HG03565 (cell line): ENCODE measurements around the gene SND1.
"Not testable (repeated sequence)": the region's sequence is repeated elsewhere in the genome, so short reads cannot be mapped to it uniquely, and the experiment has no call there.

ENCODE experiments used
- ATAC-seq: cut with Tn5 transposase; IDR thresholded peaks from one replicate; pipeline ENCODE4 v1.9.1; 2021; ENCODE audit warnings: mild to moderate bottlenecking, moderate library complexity; ENCODE audit not compliant: unreplicated experiment

The SND1 gene

DNA sequence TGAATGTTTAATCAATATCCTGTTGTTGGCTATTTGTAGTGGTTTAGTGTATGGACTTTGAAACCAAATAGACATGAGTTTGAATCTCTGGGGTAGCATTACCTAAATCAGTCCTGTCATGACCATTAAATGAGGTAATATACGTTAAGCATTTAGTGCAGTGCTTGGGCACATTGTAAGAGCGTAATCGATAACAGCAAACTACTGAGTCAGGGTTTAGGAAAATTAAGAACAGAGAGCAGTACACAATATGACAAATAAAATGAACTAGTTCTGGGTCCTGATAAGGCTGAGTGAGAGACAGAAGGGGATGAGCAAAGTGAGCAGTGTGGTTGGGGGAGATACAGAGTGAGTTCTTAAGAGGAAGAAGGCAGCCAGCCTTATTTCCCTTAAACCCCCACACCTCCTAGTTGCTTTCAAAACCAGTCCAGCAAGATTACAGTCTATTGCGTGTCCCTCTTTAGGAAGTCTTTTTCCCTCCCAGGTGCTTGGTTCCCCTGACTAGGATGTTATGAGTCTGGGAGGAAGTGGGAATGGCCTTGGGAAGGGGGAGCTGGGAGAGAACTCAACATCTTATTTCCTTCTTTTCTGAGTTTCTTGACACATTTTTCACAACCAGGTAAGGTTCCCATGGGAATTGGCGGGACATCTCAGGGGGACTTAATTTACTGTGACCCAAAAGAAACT lies 171.0 kb downstream of the SND1 start:
- ATAC-seq: no peak

DNA sequence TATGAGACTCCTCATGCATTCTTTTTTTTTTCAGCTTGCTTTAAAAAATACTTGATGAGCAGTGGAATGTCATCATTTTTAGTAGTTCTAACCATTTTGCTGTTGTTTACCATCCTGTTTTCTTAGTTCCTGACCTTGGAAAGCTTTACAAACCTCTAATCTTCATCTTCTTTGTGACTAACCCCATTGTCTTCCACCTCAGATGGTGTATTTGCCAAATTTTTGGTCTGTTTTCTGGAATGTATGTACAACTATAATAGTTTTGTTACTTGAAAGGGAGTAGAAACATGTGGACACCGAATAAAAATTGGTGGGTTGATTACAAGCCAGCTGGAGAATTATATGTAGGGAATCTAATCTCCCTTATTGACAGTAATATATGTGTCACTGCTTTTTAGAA lies 172.7 kb downstream of the SND1 start:
- ATAC-seq: no peak

DNA sequence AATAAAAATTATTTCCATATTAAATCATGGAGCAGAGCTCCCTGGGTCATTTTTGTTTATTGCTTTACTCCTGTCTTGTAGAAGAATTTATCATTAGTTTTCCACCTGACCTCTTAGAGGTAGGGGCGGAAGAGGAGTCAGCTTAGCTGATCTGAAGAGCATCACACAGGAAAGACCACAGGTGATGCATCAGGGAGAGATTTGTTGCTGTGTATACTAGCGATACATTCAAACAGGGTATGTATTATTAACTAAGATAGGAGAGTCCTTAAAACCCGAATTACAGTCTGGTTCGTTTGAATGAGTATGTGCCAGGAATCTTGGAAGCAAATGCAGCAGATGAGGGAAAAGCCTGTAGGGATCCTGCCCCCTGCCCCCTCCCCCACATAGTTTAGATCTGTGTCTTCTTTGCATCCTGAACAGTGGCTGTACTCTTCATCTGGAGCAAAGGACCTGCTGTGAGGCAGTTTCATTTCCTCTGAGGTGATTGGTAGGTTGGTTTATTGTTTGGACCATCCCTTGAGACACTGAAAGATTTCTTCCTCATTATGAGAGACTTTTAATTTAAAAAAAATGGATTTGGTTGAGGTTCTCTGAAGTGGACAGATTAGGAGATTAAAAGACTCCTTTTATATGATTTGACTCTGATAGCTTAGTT lies 177.0 kb downstream of the SND1 start:
- peak; percentile 56 for ATAC-seq

DNA sequence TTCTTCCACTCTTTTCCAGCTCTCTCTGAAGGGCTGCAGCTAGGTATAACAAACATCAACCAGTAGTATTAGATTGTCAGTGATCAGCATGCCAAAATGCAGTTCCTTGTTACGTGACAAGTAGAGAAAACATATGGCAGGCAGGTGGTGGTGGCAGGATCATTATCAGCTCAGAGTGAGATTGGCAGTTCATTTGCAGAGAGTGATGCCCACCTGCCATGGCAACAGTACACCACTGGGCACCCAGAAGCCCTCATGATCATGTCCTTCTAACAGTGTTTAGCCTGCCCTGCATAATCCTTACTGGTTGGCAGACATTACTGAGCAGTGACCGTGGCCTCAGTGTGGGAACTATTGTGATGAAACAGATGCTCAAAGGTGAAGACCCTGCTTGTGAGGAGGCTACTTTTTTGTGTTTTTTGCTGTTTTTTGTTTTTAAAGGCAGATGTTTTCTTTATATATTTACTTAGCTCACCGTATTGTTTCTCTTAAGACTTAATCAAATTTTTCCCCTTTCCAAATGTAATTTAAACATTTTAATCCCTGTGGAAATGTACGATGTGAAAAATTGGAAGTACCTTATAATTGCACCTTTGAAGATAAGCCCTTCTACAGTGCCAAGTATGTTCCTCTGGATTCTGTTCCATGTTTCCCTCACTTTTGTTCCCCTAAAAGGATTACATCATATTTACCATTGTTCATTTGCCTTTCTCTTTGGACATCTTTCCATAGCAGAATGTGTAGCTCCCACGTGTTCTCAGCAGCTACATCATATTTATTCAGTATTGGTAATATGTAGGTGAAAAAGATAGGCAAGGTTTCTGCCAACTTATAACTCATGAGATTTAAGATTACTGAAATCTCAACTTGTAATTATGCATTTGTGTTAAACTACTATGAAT lies 179.6 kb downstream of the SND1 start:
- ATAC-seq: no peak

DNA sequence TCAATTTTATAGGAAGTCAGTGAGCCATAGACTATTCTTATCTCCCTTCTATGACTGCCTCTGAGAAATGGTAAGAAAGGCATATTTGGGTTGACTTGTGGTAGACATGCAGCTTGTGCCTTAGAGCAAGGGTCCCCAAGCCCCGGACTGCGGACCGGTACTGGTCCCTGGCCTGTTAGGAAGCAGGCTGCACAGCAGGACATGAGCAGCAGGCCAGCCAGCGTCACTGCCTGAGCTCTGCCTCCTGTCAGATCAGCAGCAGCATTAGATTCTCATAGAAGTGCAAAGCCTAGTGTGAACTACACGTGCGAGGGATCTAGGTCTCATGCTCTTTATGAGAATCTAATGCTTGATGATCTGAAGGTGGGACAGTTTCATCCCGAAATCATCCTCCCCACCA lies 180.6 kb downstream of the SND1 start:
- ATAC-seq: no peak

- no peak for ATAC-seq
Measured at GRCh38 chr7:127833641-127834040, 181.6 kb downstream of the SND1 start.

DNA sequence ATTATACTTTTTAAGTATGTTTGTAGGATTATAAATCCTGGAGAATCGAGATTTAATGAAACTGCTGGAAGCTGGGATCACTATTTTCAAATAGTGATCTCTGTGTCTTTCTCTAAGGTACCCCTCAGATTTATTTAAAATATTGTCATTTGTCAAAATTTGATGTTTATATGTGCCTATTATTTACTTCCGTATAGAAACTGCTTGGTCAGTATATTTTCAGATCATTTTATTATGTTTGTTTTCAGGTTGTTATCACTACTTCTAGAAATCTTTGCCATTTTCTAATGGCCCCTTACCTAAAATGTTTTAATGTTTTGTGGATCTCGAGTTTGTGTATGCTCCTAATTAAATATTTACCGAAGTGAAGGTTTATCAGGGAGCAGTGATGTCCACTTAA lies 183.7 kb downstream of the SND1 start:
- ATAC-seq: no peak

GRCh38 chr7:127837816-127838410 lies 185.9 kb downstream of the SND1 start:
- not testable (repeated sequence) for ATAC-seq

GRCh38 chr7:127838816-127839415 lies 186.9 kb downstream of the SND1 start:
- no peak for ATAC-seq

DNA sequence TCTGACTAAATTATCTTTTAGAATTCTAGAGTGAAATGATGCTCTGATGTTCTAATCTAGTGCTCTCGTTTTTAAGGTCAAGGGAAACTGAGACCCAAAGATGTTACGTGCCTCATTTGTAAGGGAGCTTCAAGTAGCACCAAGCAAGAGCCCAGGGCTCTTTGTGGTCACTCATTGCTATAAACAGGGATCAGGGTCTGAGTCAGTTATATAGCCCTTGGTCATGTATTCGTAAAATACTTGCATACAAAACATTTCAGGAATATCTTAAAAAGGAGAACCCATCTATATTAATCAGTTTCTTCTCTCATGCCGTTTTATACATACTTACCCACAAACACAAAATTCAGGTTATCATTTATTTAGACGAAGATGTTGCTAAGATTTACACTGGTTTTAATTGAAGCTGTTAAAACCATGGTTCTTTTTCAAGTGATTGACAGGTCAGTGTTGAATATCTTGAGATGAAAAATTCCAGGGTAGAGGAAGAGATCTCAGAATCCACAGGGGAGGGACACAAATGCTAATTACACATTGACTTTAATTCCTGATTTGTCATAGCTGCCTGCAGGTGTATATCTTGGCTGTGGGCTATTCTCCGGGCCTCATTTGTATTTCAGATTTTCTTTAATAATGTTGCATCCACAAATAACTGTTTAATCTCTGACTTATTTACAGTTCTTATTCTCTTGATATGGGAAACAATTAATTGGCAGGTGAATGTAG lies 188.4 kb downstream of the SND1 start:
- no peak for ATAC-seq

- no peak for ATAC-seq
Measured at GRCh38 chr7:127844165-127844564, 192.2 kb downstream of the SND1 start.

- ATAC-seq: no peak
Measured at GRCh38 chr7:127844707-127845331, 192.8 kb downstream of the SND1 start.

GRCh38 chr7:127845522-127846214 lies 193.7 kb downstream of the SND1 start:
- no peak for ATAC-seq

GRCh38 chr7:127847641-127848040 lies 195.6 kb downstream of the SND1 start:
- ATAC-seq: no peak

DNA sequence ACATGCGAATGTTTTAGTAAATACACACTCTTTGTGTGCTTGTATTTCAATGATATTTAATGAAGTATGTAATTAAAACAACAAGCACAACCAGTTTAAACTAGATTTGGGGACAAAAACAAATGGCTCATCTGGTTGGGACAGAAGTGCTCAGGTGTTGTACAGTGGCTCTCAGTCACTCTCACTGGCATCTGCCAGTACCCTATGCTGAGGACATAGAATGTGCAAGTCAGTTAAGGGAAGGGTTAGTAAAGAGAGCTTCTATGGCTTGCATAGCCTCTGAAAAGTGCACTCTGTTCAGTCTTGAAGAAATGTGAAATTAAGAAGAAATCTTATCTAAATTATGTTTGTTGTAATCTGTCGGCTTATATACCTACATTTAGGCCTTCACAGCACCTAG lies 196.2 kb downstream of the SND1 start:
- ATAC-seq: no peak

- no peak for ATAC-seq
Measured at GRCh38 chr7:127850195-127850594, 198.2 kb downstream of the SND1 start.

GRCh38 chr7:127854383-127854782 lies 202.4 kb downstream of the SND1 start:
- no peak for ATAC-seq

GRCh38 chr7:127857464-127857841 lies 205.5 kb downstream of the SND1 start:
- no peak for ATAC-seq
